Uterus (tissue), 4 donors: ENCODE results near the gene FASN. TPM values are rescaled to one million over a fixed set of nuclear protein-coding genes. Genes with fewer than 3 reads are reported as not detected.

Source experiments
- DNase-seq, 2 donors: peaks; one replicate each; pipeline ENCODE4 v3.0.0-alpha.2; 2019 to 2020
- H3K27ac ChIP-seq, 2 donors: fragments of 200-600 bp; sonication (generic); 1 replicate in 1 of 2; 2 replicates in 1 of 2; pipeline ENCODE4 v1.5.1; 2016 to 2018
- H3K27me3 ChIP-seq, 2 donors: fragments of 200-600 bp; sonication (generic); one replicate each; pipeline ENCODE4 v1.5.1; 2018 to 2019; ENCODE audit warnings: control low read depth in 1 of 2
- H3K36me3 ChIP-seq, 2 donors: fragments of 200-600 bp; sonication (generic); one replicate each; pipeline ENCODE4 v1.5.1; 2019; ENCODE audit warnings: control low read depth in 1 of 2
- H3K4me1 ChIP-seq, 2 donors: fragments of 200-600 bp; sonication (generic); one replicate each; pipeline ENCODE4 v1.5.1; 2018 to 2019; ENCODE audit warnings: control low read depth in 1 of 2
- H3K4me3 ChIP-seq, 2 donors: fragments of 200-600 bp; sonication (generic); 1 replicate in 1 of 2; 2 replicates in 1 of 2; pipeline ENCODE4 v1.5.1; 2018 to 2019; ENCODE audit warnings: mild to moderate bottlenecking in 1 of 2
- H3K9me3 ChIP-seq, 2 donors: fragments of 200-600 bp; sonication (generic); one replicate each; pipeline ENCODE4 v1.5.1; 2019; ENCODE audit warnings: control low read depth in 1 of 2
- CTCF ChIP-seq, 4 experiments: fragments of 200-600 bp in 2 of 4; fragments of 450-650 bp in 2 of 4; sonication (generic) in 2 of 4; IDR thresholded peaks; one replicate each; pipeline ENCODE4 v1.5.1; 2016 to 2019; ENCODE audit warnings: antibody characterized with exemption in 4 of 4, mild to moderate bottlenecking in 2 of 4, moderate library complexity in 1 of 4
- POLR2A ChIP-seq, 2 donors: fragments of 450-650 bp; IDR thresholded peaks; one replicate each; pipeline ENCODE4 v1.6.1; 2016; ENCODE audit warnings: antibody characterized with exemption in 2 of 2, mild to moderate bottlenecking in 1 of 2, moderate library complexity in 1 of 2
- intact Hi-C: fragments of 100-400 bp; cut with DNase I; formaldehyde crosslinking; loops from one replicate; pipeline ENCODE4 v1.15.1; 2023; ENCODE audit warnings: low total_unique reads
- total RNA-seq, 4 donors: library from RNA; depleted of rRNA in 3 of 4; stranded (reverse); fragments of >200 nt in 3 of 4; gene quantifications; one replicate each; pipeline versions ENCODE4 v1.1.0 to v1.2.4, GENCODE V29; 2014 to 2023
- donor health status: DM: yes; HTN: yes; CAD: no.

The FASN gene
- total RNA-seq, 4 donors from 2014 or later = 5.3 to 59.4 (median 23.4) TPM

DNA sequence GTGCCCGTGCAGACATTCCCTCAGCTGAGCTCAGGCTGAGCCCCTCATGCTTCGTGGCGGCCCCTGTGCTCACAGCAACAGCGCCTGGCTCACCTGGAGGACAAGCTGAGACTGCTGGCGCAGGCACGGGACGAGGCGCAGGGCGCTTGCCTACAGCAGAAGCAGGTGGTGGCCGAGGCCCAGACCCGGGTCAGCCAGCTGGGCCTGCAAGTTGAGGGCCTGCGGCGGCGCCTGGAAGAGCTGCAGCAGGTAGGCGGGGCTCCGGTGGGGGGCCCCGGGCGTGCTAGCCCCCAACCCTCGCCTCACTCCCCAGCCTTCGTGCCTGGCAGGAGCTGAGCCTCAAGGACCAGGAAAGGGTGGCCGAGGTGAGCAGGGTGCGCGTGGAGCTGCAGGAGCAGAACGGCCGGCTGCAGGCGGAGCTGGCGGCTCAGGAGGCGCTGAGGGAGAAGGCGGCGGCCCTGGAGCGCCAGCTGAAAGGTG is 68.0 kb downstream of the FASN start:
- intact Hi-C loops = loop anchor here (5.0 kb wide), 1 partner anchor 122 kb away; no protein-coding TSS in a partner anchor
- H3K27ac ChIP-seq = no peak overlapping the region
- no peak for DNase-seq
- no peaks in the 10 kb centered on the region for H3K9me3 ChIP-seq
- H3K27me3 ChIP-seq = peaks cover 0 to 3% of the 10 kb centered on the region in 2 donors
- TF ChIP-seq CTCF (IDR thresholded peaks at IDR 0.05) (no peak), POLR2A (IDR thresholded peaks at IDR 0.05) (no peak)
- no peak overlapping the region for H3K4me3 ChIP-seq
- H3K36me3 ChIP-seq = no peaks in the 10 kb centered on the region
- peaks cover 0 to 12% of the 10 kb centered on the region in 2 donors for H3K4me1 ChIP-seq

DNA sequence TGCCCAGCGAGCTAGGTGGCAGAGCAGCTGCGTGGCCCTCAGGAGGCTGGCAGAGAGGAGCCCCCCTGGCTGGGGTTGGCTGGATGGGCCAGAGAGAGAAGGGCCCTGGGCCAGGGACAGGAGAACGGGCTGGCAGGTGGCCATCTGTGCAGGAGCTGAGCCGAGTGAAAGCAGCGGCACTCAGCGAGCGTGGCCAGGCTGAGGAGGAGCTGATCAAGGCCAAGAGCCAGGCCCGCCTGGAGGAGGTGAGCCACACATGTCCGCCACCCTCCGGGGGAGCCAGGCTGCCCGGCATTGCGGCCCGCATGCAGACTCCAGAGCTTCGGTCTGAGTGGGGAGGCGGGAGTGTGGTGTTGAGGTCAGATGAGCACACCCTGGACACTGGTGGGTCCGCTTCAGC is 68.6 kb downstream of the FASN start:
- peaks cover 0 to 12% of the 10 kb centered on the region in 2 donors for H3K4me1 ChIP-seq
- intact Hi-C loops = no loop called here
- TF ChIP-seq POLR2A (IDR thresholded peaks at IDR 0.05) (no peak), CTCF (IDR thresholded peaks at IDR 0.05) (no peak)

DNA sequence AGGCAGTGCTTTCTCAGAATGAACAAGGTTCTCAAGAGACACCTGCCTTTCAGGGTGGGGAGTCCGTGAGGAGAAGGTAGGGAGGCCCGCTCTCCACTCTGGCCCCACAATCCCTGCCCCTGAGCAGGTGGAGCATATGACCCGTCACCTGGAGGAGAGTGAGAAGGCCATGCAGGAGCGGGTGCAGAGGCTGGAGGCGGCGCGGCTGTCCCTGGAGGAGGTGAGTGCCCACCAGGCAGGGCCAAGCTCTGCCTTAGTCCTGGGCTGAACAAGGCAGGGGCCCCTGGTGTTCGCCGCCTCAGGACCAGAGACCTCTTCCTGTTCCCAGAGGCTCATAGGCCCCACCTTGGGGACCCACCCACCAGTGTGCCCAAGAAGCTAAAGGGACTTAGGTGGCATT is 69.1 kb downstream of the FASN start:
- Histone ChIP-seq H3K4me1 (peaks cover 0 to 15% of the 10 kb centered on the region in 2 donors), H3K4me3 (no peak overlapping the region), H3K27me3 (peaks cover 0 to 3% of the 10 kb centered on the region in 2 donors), H3K9me3 (no peaks in the 10 kb centered on the region), H3K36me3 (no peaks in the 10 kb centered on the region), H3K27ac (no peak overlapping the region)
- intact Hi-C loops = no loop called here
- no peak for DNase-seq
- TF ChIP-seq CTCF (IDR thresholded peaks at IDR 0.05) (no peak), POLR2A (IDR thresholded peaks at IDR 0.05) (no peak)

More for the DNA sequence above, 68.6 kb downstream of the FASN start:
- H3K27ac ChIP-seq = no peak overlapping the region
- H3K36me3 ChIP-seq = no peaks in the 10 kb centered on the region
- H3K9me3 ChIP-seq = no peaks in the 10 kb centered on the region
- H3K4me3 ChIP-seq = no peak overlapping the region
- H3K27me3 ChIP-seq = peaks cover 0 to 3% of the 10 kb centered on the region in 2 donors
- no peak for DNase-seq

Other genes with a start within 250 kb of the FASN start
- 100 to 1,000 TPM; 199 to 504 (median 304) TPM for gene P4HB, start 237.7 kb downstream of the FASN start, total RNA-seq
- gene ARHGDIA, start 226.9 kb downstream of the FASN start, total RNA-seq = 100 to 1,000 TPM in 1 of 4 donors, 10 to 100 TPM in 3; 31.2 to 350 (median 55.1) TPM
- gene ALYREF, start 206.7 kb downstream of the FASN start, total RNA-seq = 10 to 100 TPM in 3 of 4 donors, 1 to 10 TPM in 1; 3.2 to 82.1 (median 34.5) TPM
- 10 to 100 TPM; 45.9 to 72.6 (median 61.5) TPM for gene ANAPC11, start 206.5 kb downstream of the FASN start, total RNA-seq
- 1 to 10 TPM in 2 of 4 donors, not detected in 2; 2.0 to 2.1 TPM for gene NPB, start 196.0 kb downstream of the FASN start, total RNA-seq
- 10 to 100 TPM in 3 of 4 donors, 1 to 10 TPM in 1; 4.1 to 27.7 (median 18.8) TPM for gene PCYT2, start 186.8 kb downstream of the FASN start, total RNA-seq
- gene SIRT7, start 180.1 kb downstream of the FASN start, total RNA-seq = 10 to 100 TPM in 3 of 4 donors, under 1 TPM in 1; 0.77 to 87.1 (median 14.6) TPM
- 10 to 100 TPM in 3 of 4 donors, 1 to 10 TPM in 1; 9.7 to 23.1 (median 12.7) TPM for gene MAFG, start 170.5 kb downstream of the FASN start, total RNA-seq
- 10 to 100 TPM in 2 of 4 donors, 1 to 10 TPM in 2; 4.2 to 81.5 (median 8.1) TPM for gene PYCR1, start 160.9 kb downstream of the FASN start, total RNA-seq
- not detected for gene MYADML2, start 151.0 kb downstream of the FASN start, total RNA-seq
- 1 to 10 TPM in 1 of 4 donors, not detected in 3; 5.0 TPM for gene NOTUM, start 137.0 kb downstream of the FASN start, total RNA-seq
- gene ASPSCR1, start 120.6 kb downstream of the FASN start, total RNA-seq = 10 to 100 TPM in 2 of 4 donors, 1 to 10 TPM in 2; 3.5 to 34.2 (median 13.6) TPM
- gene CENPX, start 75.4 kb downstream of the FASN start, total RNA-seq = 100 to 1,000 TPM in 1 of 4 donors, 10 to 100 TPM in 3; 26.7 to 212 (median 49.8) TPM
- 10 to 100 TPM in 1 of 4 donors, 1 to 10 TPM in 2, under 1 TPM in 1; 0.29 to 14.2 (median 5.3) TPM for gene LRRC45, start 74.9 kb downstream of the FASN start, total RNA-seq
- gene RAC3, start 66.6 kb downstream of the FASN start, total RNA-seq = 1 to 10 TPM in 1 of 4 donors, under 1 TPM in 1, not detected in 2; 0.91 to 8.4 TPM
- gene DCXR, start 60.5 kb downstream of the FASN start, total RNA-seq = 100 to 1,000 TPM in 1 of 4 donors, 10 to 100 TPM in 3; 23.8 to 125 (median 67.5) TPM
- gene RFNG, start 46.4 kb downstream of the FASN start, total RNA-seq = 10 to 100 TPM; 11.8 to 33.7 (median 23.3) TPM
- 100 to 1,000 TPM in 1 of 4 donors, 10 to 100 TPM in 3; 76.0 to 326 (median 85.6) TPM for gene GPS1, start 46.3 kb downstream of the FASN start, total RNA-seq
- 10 to 100 TPM; 30.2 to 70.6 (median 46.5) TPM for gene DUS1L, start 32.4 kb downstream of the FASN start, total RNA-seq
- gene CCDC57, start 114.6 kb upstream of the FASN start, total RNA-seq = 10 to 100 TPM in 2 of 4 donors, 1 to 10 TPM in 2; 4.4 to 88.2 (median 17.6) TPM
- 10 to 100 TPM in 2 of 4 donors, 1 to 10 TPM in 2; 1.5 to 28.6 (median 12.2) TPM for gene SLC16A3, start 130.8 kb upstream of the FASN start, total RNA-seq
- 100 to 1,000 TPM in 1 of 4 donors, 10 to 100 TPM in 3; 16.5 to 173 (median 44.6) TPM for gene CSNK1D, start 175.5 kb upstream of the FASN start, total RNA-seq
- 1 to 10 TPM in 2 of 4 donors, not detected in 2; 2.1 to 4.1 TPM for gene CD7, start 219.4 kb upstream of the FASN start, total RNA-seq
- 10 to 100 TPM in 2 of 4 donors, 1 to 10 TPM in 2; 3.5 to 29.4 (median 9.0) TPM for gene SECTM1, start 235.5 kb upstream of the FASN start, total RNA-seq